HepG2 (cell line): ENCODE measurements around the gene RSF1. TPM values are rescaled to one million over a fixed set of nuclear protein-coding genes. Genes with fewer than 3 reads are reported as not detected.

ENCODE experiments used
- ATAC-seq: fragments of 200-7000 bp; cut with Tn5 transposase; 3 replicates; pipeline ENCODE4 v1.9.1; 2020; ENCODE audit warnings: mild to moderate bottlenecking, moderate library complexity
- BruUV-seq: library from RNA; stranded (reverse); fragments of 400-500 nt; replicated peaks from 2 replicates; lab custom pipeline; 2021; lab: Mats Ljungman, UMichigan
- CTCF ChIA-PET: fragments of 300-600 bp; formaldehyde crosslinking; extraction: SDS; loops from one replicate; lab custom pipeline; 2021; ENCODE audit warnings: low total read pairs, inconsistent platforms, low intra/inter-chr PET ratio; lab: Yijun Ruan, JAX
- POLR2A ChIA-PET: fragments of 350-600 bp; sonication (Branson Sonifier 250); formaldehyde crosslinking; loops from one replicate; lab custom pipeline; 2020; ENCODE audit warnings: antibody characterized with exemption, inconsistent platforms; lab: Yijun Ruan, JAX
- DNase-seq: peaks from one replicate; pipeline ENCODE4 v3.0.0-alpha.2; 2015; ENCODE audit warnings: low spot score
- FAIRE-seq: peaks from 3 replicates; lab custom pipeline; 2011; peaks lifted over from hg19 to GRCh38; lab: Jason Lieb, UNC
- H2AFZ ChIP-seq: one replicate; pipeline ENCODE4 v1.6.1; 2011; ENCODE audit warnings: low read length, inconsistent platforms
- H3K27ac ChIP-seq: fragments of 300-600 bp; 3 replicates; pipeline ENCODE4 v1.8.0; 2011; ENCODE audit warnings: mixed run types, mild to moderate bottlenecking, mixed read lengths, low read length, inconsistent platforms; ENCODE audit not compliant: insufficient read depth; ENCODE audit errors: extremely low read length
- H3K27me3 ChIP-seq, 2 experiments: fragments of 200-600 bp in 1 of 2; 2 replicates in 1 of 2; 3 replicates in 1 of 2; pipeline versions ENCODE4 v1.6.0 to v1.8.0; 2011; ENCODE audit warnings: low read length in 2 of 2, mild to moderate bottlenecking in 2 of 2, moderate library complexity in 2 of 2, inconsistent platforms in 1 of 2; ENCODE audit not compliant: insufficient read depth in 2 of 2, control insufficient read depth in 1 of 2
- H3K36me3 ChIP-seq, 2 experiments: fragments of 200-600 bp in 1 of 2; replicated peaks in 1 of 2; 2 replicates in 1 of 2; 3 replicates in 1 of 2; pipeline versions ENCODE4 v1.5.1 to v1.8.0; 2011; ENCODE audit warnings: low read length in 2 of 2, inconsistent platforms in 1 of 2; ENCODE audit not compliant: insufficient read depth in 2 of 2, control insufficient read depth in 1 of 2
- H3K4me1 ChIP-seq: 2 replicates; pipeline ENCODE4 v1.5.1; 2012; ENCODE audit warnings: low read length, inconsistent platforms; ENCODE audit not compliant: insufficient read depth
- H3K4me2 ChIP-seq: 2 replicates; pipeline ENCODE4 v1.6.0; 2011; ENCODE audit warnings: low read depth, low read length, inconsistent platforms
- H3K4me3 ChIP-seq, 3 experiments: fragments of 200-600 bp in 1 of 3; sonication (generic), shearing (Covaris generic) in 1 of 3; replicated peaks in 1 of 3; 2 replicates each; pipeline ENCODE4 v1.5.1; 2011 to 2016; ENCODE audit warnings: low read length in 3 of 3, inconsistent platforms in 2 of 3, low read depth in 2 of 3, mild to moderate bottlenecking in 2 of 3, control low read depth in 1 of 3, mixed read lengths in 1 of 3; ENCODE audit not compliant: insufficient read depth in 1 of 3
- H3K79me2 ChIP-seq: one replicate; pipeline ENCODE4 v1.6.1; 2011; ENCODE audit warnings: low read length, inconsistent platforms; ENCODE audit not compliant: insufficient read depth
- H3K9ac ChIP-seq: 2 replicates; pipeline ENCODE4 v1.6.0; 2011; ENCODE audit warnings: mild to moderate bottlenecking, low read depth, low read length, inconsistent platforms; ENCODE audit not compliant: insufficient read depth
- H3K9me3 ChIP-seq: 2 replicates; pipeline ENCODE4 v1.5.1; 2012; ENCODE audit warnings: mild to moderate bottlenecking, low read length
- H4K20me1 ChIP-seq: 2 replicates; pipeline ENCODE4 v1.6.0; 2011; ENCODE audit warnings: inconsistent platforms, mild to moderate bottlenecking, low read length, moderate library complexity; ENCODE audit not compliant: insufficient read depth
- ASH2L ChIP-seq: fragments of 300-600, 200-600 bp; sonication (generic); IDR thresholded peaks from 2 replicates; pipeline ENCODE4 v1.7.0; 2017; ENCODE audit warnings: low read depth, mild to moderate bottlenecking, moderate library complexity, mixed read lengths, low read length; ENCODE audit not compliant: insufficient read length
- ERF ChIP-seq: IDR thresholded peaks from 2 replicates; pipeline ENCODE4 v1.6.1; 2018; ENCODE audit warnings: missing biosample characterization, missing genetic modification reagents
- KDM2A ChIP-seq: sonication (generic); formaldehyde crosslinking; IDR thresholded peaks from 2 replicates; pipeline ENCODE4 v1.4.0; 2020; ENCODE audit warnings: low read depth, missing genetic modification reagents, borderline replicate concordance
- MLLT10 ChIP-seq: sonication (generic); formaldehyde crosslinking; IDR thresholded peaks from 2 replicates; pipeline ENCODE4 v1.4.0; 2020; ENCODE audit warnings: missing genetic modification reagents
- MYNN ChIP-seq: sonication (generic); formaldehyde crosslinking; IDR thresholded peaks from 2 replicates; pipeline ENCODE4 v1.4.0; 2020; ENCODE audit warnings: mild to moderate bottlenecking, low read depth, missing genetic modification reagents
- RAD21 ChIP-seq: fragments of 450-650 bp; formaldehyde crosslinking; IDR thresholded peaks from 2 replicates; pipeline ENCODE4 v1.5.0; 2020; ENCODE audit warnings: mild to moderate bottlenecking
- SIX1 ChIP-seq: sonication (generic); formaldehyde crosslinking; IDR thresholded peaks from 2 replicates; pipeline ENCODE4 v1.4.0; 2020; ENCODE audit warnings: missing genetic modification reagents, borderline replicate concordance
- SRSF9 ChIP-seq: fragments of 200-400 bp; formaldehyde crosslinking; IDR thresholded peaks from 2 replicates; pipeline ENCODE4 v1.6.1; 2018; ENCODE audit warnings: borderline replicate concordance, mild to moderate bottlenecking, low read depth, low read length; ENCODE audit not compliant: insufficient read depth, poor library complexity, severe bottlenecking
- TBX2 ChIP-seq: sonication (generic); formaldehyde crosslinking; IDR thresholded peaks from 2 replicates; pipeline ENCODE4 v1.5.0; 2020; ENCODE audit warnings: missing genetic modification reagents, mild to moderate bottlenecking, borderline replicate concordance
- TFE3 ChIP-seq: IDR thresholded peaks from 2 replicates; pipeline ENCODE4 v1.6.1; 2016
- ZBTB42 ChIP-seq: sonication (generic); formaldehyde crosslinking; IDR thresholded peaks from 2 replicates; pipeline ENCODE4 v1.5.0; 2020; ENCODE audit warnings: mild to moderate bottlenecking, missing genetic modification reagents
- ZNF224 ChIP-seq: sonication (generic); formaldehyde crosslinking; IDR thresholded peaks from 2 replicates; pipeline ENCODE4 v1.5.0; 2020; ENCODE audit warnings: mild to moderate bottlenecking, missing genetic modification reagents
- ZNF282 ChIP-seq: fragments of 450-650 bp; IDR thresholded peaks from 2 replicates; pipeline ENCODE4 v1.6.1; 2018; ENCODE audit not compliant: partially characterized antibody
- WGBS: methylation state at CpG from one replicate; pipeline ENCODE4 v1.1.6; 2017; ENCODE audit warnings: low lambda C conversion rate; 5-methylcytosine and 5-hydroxymethylcytosine counted together
- in situ Hi-C: cut with HindIII; loops from 2 replicates; pipeline ENCODE4 v1.10.0; 2017; ENCODE audit warnings: low pct_unique_long_range_greater_than_20kb; ENCODE audit not compliant: extremely low pct_ligation_motif_present
- intact Hi-C: fragments of 100-400 bp; cut with micrococcal nuclease; formaldehyde crosslinking; loops from one replicate; pipeline ENCODE4 v1.10.0; 2022; ENCODE audit not compliant: unreplicated experiment
- polyA plus RNA-seq, 8 experiments: library from polyadenylated mRNA; depleted of rRNA in 3 of 8; stranded (reverse) in 7 of 8; unstranded in 1 of 8; fragments of >200 nt; fragmentation: Illumina TruSeq in 4 of 8; extraction: Trizol in 4 of 8; gene quantifications; 2 replicates each; pipeline versions ENCODE4 v1.2.1 to v1.2.3, GENCODE V29; 2011 to 2016; ENCODE audit warnings: low read depth in 4 of 8, missing spikeins in 1 of 8, mixed read lengths in 1 of 8; ENCODE audit not compliant: insufficient read depth in 1 of 8
- total RNA-seq, 5 experiments: library from RNA; depleted of rRNA; stranded (reverse); fragments of >200 nt; fragmentation: Illumina TruSeq; extraction: Trizol; gene quantifications; 2 replicates each; pipeline ENCODE4 v1.2.3, GENCODE V29; 2016; ENCODE audit warnings: low read depth in 1 of 5
- TF ChIP-seq, protein P1 (sequence below): sonication (generic); formaldehyde crosslinking; IDR thresholded peaks from 2 replicates; pipeline ENCODE4 v1.4.0; 2020; ENCODE audit warnings: mild to moderate bottlenecking, low read depth, missing genetic modification reagents

Gene RSF1
- total and polyA plus RNA-seq, 2 of the 13 experiments (the other 11 are each of a cell fraction or from before 2014, with no cell fraction given) = 15.5 to 33.1 TPM

DNA sequence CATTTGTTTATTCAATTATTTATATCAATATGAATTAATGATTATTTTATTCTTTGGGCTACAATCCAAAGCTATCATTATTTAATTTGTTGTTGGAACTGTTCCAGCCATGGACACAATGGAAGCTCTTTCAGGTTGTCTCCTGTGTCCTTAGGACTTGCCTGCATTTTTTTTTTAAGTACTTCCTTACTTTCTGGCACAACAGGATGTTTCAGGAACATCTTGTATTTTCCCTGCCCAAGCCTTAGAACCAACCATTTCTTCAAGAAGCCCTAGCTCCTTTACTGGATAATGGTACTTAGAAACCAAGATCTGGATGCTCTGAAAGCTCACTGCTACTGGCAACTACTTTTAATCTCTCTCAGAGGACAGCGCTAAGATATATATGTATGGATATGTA, 125.1 kb downstream of the RSF1 start:
- no peak overlapping the region for H3K27ac ChIP-seq
- no peak overlapping the region for H3K4me2 ChIP-seq
- BruUV-seq = no TSS peak
- ChIA-PET POLR2A (no interaction called here), CTCF (no interaction called here)
- H3K9me3 ChIP-seq = no peaks in the 10 kb centered on the region
- in situ Hi-C loops = no loop called here
- ATAC-seq (no peak), FAIRE-seq (no peak), DNase-seq (no peak)
- no peaks in the 10 kb centered on the region for H3K27me3 ChIP-seq
- H3K36me3 ChIP-seq = peaks cover 5 to 41% of the 10 kb centered on the region in 2 experiments; a peak in 4 of 5 replicates
- H3K4me3 ChIP-seq = no peak overlapping the region
- no peak overlapping the region for H2AFZ ChIP-seq
- 100% methylated on average over 1 of the region's 1 CpG for WGBS
- H3K4me1 ChIP-seq = no peaks in the 10 kb centered on the region
- intact Hi-C loops = no loop called here
- H3K9ac ChIP-seq = no peak overlapping the region
- no peaks in the 10 kb centered on the region for H4K20me1 ChIP-seq
- no peak for TF ChIP-seq SRSF9
- no peak for TF ChIP-seq ZNF224 (CRISPR knock-in tag)
- TF ChIP-seq RAD21 (CRISPR knock-in tag) = no peak
- no peak for TF ChIP-seq ERF (CRISPR knock-in tag)
- no peak for TF ChIP-seq TBX2 (CRISPR knock-in tag)
- no peak for TF ChIP-seq TFE3 (CRISPR knock-in tag)
- no peak for TF ChIP-seq MLLT10 (CRISPR knock-in tag)
- no peak for TF ChIP-seq ASH2L
- no peak for TF ChIP-seq ZNF282
- no peak for TF ChIP-seq ZBTB42 (CRISPR knock-in tag)
- TF ChIP-seq, protein P1, sequence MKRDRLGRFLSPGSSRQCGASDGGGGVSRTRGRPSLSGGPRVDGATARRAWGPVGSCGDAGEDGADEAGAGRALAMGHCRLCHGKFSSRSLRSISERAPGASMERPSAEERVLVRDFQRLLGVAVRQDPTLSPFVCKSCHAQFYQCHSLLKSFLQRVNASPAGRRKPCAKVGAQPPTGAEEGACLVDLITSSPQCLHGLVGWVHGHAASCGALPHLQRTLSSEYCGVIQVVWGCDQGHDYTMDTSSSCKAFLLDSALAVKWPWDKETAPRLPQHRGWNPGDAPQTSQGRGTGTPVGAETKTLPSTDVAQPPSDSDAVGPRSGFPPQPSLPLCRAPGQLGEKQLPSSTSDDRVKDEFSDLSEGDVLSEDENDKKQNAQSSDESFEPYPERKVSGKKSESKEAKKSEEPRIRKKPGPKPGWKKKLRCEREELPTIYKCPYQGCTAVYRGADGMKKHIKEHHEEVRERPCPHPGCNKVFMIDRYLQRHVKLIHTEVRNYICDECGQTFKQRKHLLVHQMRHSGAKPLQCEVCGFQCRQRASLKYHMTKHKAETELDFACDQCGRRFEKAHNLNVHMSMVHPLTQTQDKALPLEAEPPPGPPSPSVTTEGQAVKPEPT (CRISPR knock-in tag) = no peak
- TF ChIP-seq MYNN (CRISPR knock-in tag) = no peak
- no peak for TF ChIP-seq KDM2A (CRISPR knock-in tag)
- TF ChIP-seq SIX1 = no peak
- no peaks in the 10 kb centered on the region for H3K79me2 ChIP-seq
